HCT116 (cell line): ENCODE measurements around the gene CSDE1.

Experiments
- JUND ChIP-seq: IDR thresholded peaks from 2 replicates; pipeline ENCODE4 v1.6.1; 2012
- RAD21 ChIP-seq: IDR thresholded peaks from 2 replicates; pipeline ENCODE4 v1.6.1; 2012; ENCODE audit warnings: low read depth, mild to moderate bottlenecking
- SRF ChIP-seq: IDR thresholded peaks from 2 replicates; pipeline ENCODE4 v1.6.1; 2012; ENCODE audit warnings: low read depth

- no peak for TF ChIP-seq SRF
- no peak for TF ChIP-seq RAD21
- TF ChIP-seq JUND, result no peak
These were observed 2.5 kb downstream of the CSDE1 start for GRCh38 chr1:114755006-114755931.
